Measurements from ENCODE around the gene TTC34.

- TF ChIP-seq ZNF784 (CRISPR knock-in tag; IDR thresholded peaks at IDR 0.05; ENCODE audit: borderline replicate concordance) (no peak), ZBTB26 (CRISPR knock-in tag; IDR thresholded peaks at IDR 0.05; ENCODE audit: borderline replicate concordance) (no peak), MATR3 (CRISPR knock-in tag; IDR thresholded peaks at IDR 0.05) (no peak), ZNF878 (CRISPR knock-in tag; IDR thresholded peaks at IDR 0.05) (no peak), MYC (CRISPR knock-in tag; IDR thresholded peaks at IDR 0.05; ENCODE audit: borderline replicate concordance) (no peak), EEA1 (CRISPR knock-in tag; IDR thresholded peaks at IDR 0.05; ENCODE audit: borderline replicate concordance) (no peak), GPN1 (CRISPR knock-in tag; IDR thresholded peaks at IDR 0.05; ENCODE audit: borderline replicate concordance) (no peak), TRIM24 (CRISPR knock-in tag; IDR thresholded peaks at IDR 0.05) (no peak), SMAD1 (CRISPR knock-in tag; IDR thresholded peaks at IDR 0.05; ENCODE audit: borderline replicate concordance, low read depth) (no peak), CHD4 (IDR thresholded peaks at IDR 0.05; ENCODE audit: borderline replicate concordance, low read length) (no peak), KDM6A (CRISPR knock-in tag; IDR thresholded peaks at IDR 0.05; ENCODE audit: low read depth) (no peak), PLRG1 (conservative IDR thresholded peaks at IDR 0.05) (no peak)
- TF ChIP-seq, protein P1, sequence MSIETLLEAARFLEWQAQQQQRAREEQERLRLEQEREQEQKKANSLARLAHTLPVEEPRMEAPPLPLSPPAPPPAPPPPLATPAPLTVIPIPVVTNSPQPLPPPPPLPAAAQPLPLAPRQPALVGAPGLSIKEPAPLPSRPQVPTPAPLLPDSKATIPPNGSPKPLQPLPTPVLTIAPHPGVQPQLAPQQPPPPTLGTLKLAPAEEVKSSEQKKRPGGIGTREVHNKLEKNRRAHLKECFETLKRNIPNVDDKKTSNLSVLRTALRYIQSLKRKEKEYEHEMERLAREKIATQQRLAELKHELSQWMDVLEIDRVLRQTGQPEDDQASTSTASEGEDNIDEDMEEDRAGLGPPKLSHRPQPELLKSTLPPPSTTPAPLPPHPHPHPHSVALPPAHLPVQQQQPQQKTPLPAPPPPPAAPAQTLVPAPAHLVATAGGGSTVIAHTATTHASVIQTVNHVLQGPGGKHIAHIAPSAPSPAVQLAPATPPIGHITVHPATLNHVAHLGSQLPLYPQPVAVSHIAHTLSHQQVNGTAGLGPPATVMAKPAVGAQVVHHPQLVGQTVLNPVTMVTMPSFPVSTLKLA (IDR thresholded peaks at IDR 0.05), result no peak
- TF ChIP-seq, protein P2, sequence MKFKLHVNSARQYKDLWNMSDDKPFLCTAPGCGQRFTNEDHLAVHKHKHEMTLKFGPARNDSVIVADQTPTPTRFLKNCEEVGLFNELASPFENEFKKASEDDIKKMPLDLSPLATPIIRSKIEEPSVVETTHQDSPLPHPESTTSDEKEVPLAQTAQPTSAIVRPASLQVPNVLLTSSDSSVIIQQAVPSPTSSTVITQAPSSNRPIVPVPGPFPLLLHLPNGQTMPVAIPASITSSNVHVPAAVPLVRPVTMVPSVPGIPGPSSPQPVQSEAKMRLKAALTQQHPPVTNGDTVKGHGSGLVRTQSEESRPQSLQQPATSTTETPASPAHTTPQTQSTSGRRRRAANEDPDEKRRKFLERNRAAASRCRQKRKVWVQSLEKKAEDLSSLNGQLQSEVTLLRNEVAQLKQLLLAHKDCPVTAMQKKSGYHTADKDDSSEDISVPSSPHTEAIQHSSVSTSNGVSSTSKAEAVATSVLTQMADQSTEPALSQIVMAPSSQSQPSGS (CRISPR knock-in tag; IDR thresholded peaks at IDR 0.05), result no peak
Measured at GRCh38 chr1:2590233-2591141, 211.0 kb downstream of the TTC34 start.

Measured in HepG2 (cell line).